Measurements from ENCODE around the gene TSEN54. TPM values are rescaled to one million over a fixed set of nuclear protein-coding genes. Genes with fewer than 3 reads are reported as not detected.

TSEN54 gene
- total RNA-seq, 2 donors from 2014 or later, result 63.8 to 123 TPM

DNA sequence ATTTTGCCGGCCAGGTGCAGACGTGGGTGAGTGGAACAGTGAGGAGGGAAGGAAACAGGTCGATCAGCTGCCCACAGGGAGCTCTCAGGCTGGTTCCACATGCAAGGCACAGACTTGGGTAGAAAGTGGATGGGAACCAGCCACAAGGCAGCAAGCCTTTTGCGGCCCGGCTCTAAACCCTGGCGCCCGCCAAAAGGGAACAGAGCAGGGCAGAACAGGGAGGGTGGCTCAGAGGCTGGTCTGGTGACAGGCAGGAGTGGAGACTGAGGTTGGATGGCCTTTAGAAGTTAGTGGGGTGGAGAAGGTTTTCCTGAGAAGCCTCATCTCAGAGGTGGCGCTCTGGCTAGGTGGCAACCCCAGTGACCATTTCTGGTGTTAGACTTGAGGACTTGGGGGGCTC, 19.5 kb downstream of the TSEN54 start:
- H3K4me1 ChIP-seq, result peaks cover 77% of the 10 kb centered on the region
- WGBS, 2 donors, result 80 to 90% methylated on average over 8 of the region's 8 CpGs
- H3K4me3 ChIP-seq, result no peak overlapping the region
- intact Hi-C loops (cut with DNase I), result no loop called here
- no peaks in the 10 kb centered on the region for H3K9me3 ChIP-seq
- TF ChIP-seq, protein P1, sequence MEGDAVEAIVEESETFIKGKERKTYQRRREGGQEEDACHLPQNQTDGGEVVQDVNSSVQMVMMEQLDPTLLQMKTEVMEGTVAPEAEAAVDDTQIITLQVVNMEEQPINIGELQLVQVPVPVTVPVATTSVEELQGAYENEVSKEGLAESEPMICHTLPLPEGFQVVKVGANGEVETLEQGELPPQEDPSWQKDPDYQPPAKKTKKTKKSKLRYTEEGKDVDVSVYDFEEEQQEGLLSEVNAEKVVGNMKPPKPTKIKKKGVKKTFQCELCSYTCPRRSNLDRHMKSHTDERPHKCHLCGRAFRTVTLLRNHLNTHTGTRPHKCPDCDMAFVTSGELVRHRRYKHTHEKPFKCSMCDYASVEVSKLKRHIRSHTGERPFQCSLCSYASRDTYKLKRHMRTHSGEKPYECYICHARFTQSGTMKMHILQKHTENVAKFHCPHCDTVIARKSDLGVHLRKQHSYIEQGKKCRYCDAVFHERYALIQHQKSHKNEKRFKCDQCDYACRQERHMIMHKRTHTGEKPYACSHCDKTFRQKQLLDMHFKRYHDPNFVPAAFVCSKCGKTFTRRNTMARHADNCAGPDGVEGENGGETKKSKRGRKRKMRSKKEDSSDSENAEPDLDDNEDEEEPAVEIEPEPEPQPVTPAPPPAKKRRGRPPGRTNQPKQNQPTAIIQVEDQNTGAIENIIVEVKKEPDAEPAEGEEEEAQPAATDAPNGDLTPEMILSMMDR (IDR thresholded peaks at IDR 0.05), result no peak
- no peak for TF ChIP-seq POLR2A (IDR thresholded peaks at IDR 0.05)
- H3K27me3 ChIP-seq, result no peaks in the 10 kb centered on the region
- ATAC-seq (no peak), DNase-seq (no peak)
- peak overlapping the region in 3 of 4 donors; percentile 15 to 62 (median 49) for H3K27ac ChIP-seq
- H3K36me3 ChIP-seq (replicated peaks in 1 of 2; ENCODE audit: insufficient read depth in 1 of 2, low read depth in 2 of 2), result no peaks in the 10 kb centered on the region

DNA sequence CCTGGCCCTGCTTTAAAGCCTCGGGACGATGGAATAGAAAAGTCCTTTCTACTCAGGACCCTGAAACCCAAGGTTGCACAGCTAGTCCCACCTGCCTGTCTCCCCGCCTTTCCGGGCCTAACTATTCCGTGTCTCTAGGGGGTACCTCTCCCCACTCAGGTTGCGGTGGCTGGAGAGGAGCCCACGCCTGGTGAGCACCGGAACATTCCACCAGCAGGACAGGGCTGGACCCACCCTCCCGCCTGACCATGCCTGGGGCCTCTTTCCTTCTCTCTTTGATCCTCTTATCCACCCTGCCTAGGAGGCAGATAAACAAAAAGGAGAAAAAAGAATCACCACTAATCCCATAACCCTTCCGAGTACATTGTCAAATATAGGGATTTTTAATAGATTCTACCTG, 20.0 kb downstream of the TSEN54 start:
- ATAC-seq (no peak), DNase-seq (no peak)
- Histone ChIP-seq H3K4me3 (no peak overlapping the region), H3K9me3 (no peaks in the 10 kb centered on the region), H3K4me1 (peaks cover 77% of the 10 kb centered on the region), H3K36me3 (replicated peaks in 1 of 2; ENCODE audit: insufficient read depth in 1 of 2, low read depth in 2 of 2) (no peaks in the 10 kb centered on the region), H3K27ac (peak overlapping the region in 2 of 4 donors; percentile 24 to 62), H3K27me3 (no peaks in the 10 kb centered on the region)
- TF ChIP-seq, protein P1 (IDR thresholded peaks at IDR 0.05), result no peak
- TF ChIP-seq POLR2A (IDR thresholded peaks at IDR 0.05), result no peak
- intact Hi-C loops (cut with DNase I), result no loop called here
- WGBS, 2 donors, result 74 to 81% methylated on average over 10 of the region's 10 CpGs

DNA sequence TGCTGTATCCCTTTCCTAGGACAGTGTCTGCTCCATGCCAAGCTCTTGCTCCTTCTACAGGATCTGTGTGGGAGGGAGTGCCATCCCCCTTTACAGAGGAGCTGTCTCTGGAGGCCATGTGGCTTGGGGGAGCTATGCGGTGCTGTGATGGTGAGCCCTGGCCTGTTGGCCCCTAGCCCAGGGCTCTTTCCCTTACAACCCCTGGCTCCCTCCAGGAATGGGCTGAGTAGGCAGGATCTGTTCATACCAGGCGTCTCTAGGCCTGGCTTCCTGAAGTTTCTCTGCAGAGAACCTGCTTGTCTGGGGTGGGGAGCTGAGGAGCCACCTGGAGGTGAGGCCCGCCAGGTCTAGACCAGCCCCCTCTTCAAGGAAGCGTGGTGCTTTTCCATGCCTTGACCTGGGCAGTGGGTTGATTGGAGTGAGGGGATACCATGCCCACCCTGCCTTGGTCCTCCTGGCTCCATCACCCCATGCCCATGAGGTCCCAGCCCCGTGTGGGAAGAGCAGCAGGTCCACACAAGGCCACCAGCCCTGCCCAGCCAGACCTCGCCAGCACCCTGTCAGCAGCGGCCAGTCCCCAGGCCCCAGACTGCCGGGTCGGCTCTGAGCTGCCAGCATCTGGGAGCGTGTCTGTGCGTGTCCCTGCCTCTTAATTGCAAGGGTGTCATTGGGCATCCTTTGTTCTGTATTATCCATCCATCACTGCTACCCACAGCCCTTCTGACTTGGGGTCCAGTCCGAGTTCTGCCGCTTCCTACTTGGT, 23.8 kb downstream of the TSEN54 start:
- Histone ChIP-seq H3K4me1 (peaks cover 82% of the 10 kb centered on the region), H3K27ac (peak overlapping the region in 3 of 4 donors; percentile 29 to 65 (median 49)), H3K4me3 (no peak overlapping the region), H3K27me3 (no peaks in the 10 kb centered on the region), H3K36me3 (replicated peaks in 1 of 2; ENCODE audit: insufficient read depth in 1 of 2, low read depth in 2 of 2) (no peaks in the 10 kb centered on the region), H3K9me3 (no peaks in the 10 kb centered on the region)
- intact Hi-C loops (cut with DNase I), result no loop called here
- ATAC-seq, result no peak
- no peak for TF ChIP-seq POLR2A (IDR thresholded peaks at IDR 0.05)
- TF ChIP-seq, protein P1 (IDR thresholded peaks at IDR 0.05), result no peak
- peak in 1 of 4 donors; percentile 48 for DNase-seq
- 44 to 49% methylated on average over 6 to 13 of the region's 13 CpGs for WGBS, 2 donors

DNA sequence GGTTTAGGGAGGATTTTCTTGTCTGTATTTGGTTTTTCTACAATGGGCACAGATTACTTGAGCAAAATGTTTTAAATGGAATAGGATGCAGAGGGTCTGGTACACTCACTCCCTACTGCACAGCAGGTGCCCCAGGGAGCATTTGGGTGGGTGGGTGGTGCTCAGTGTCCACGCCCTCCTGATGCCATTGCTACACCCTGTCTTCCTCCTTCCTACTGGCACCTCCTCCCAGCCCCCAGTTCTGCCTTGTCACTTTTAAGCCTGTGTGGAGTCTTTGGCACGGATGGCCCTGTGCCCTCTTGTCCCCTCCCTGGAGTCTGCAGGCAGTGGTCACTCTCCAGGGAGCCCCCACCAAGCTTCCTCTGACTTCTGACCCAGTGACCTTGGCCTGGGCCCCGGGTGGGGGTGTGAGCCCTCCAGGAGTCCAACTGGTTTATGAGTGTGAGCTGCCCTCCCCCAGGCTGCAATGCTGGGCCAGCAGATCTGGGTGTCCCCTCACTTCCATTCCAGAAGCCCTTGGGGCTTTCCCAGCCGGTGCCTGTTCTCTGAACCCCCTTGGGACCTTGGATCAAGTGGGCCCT, 24.7 kb downstream of the TSEN54 start:
- DNase-seq (no peak), ATAC-seq (no peak)
- no peak for TF ChIP-seq POLR2A (IDR thresholded peaks at IDR 0.05)
- TF ChIP-seq, protein P1 (IDR thresholded peaks at IDR 0.05), result no peak
- 40 to 55% methylated on average over 4 of the region's 4 CpGs for WGBS, 2 donors
- intact Hi-C loops (cut with DNase I), result no loop called here
- no peaks in the 10 kb centered on the region for H3K9me3 ChIP-seq
- H3K4me1 ChIP-seq, result peaks cover 82% of the 10 kb centered on the region
- no peaks in the 10 kb centered on the region for H3K27me3 ChIP-seq
- H3K36me3 ChIP-seq (replicated peaks in 1 of 2; ENCODE audit: insufficient read depth in 1 of 2, low read depth in 2 of 2), result no peaks in the 10 kb centered on the region
- H3K4me3 ChIP-seq, result no peak overlapping the region
- peak overlapping the region in 3 of 4 donors; percentile 29 to 65 (median 49) for H3K27ac ChIP-seq
